Effector CD4-positive, alpha-beta T cell (primary cell): ENCODE data around the gene BRD8.

Source experiments
- DNase-seq: peaks from one replicate; pipeline ENCODE4 v3.0.0-alpha.2; 2020

BRD8 gene

GRCh38 chr5:138095100-138095907 is 83.1 kb downstream of the BRD8 start:
- DNase-seq, result no peak

GRCh38 chr5:138093036-138093435 is 85.4 kb downstream of the BRD8 start:
- no peak for DNase-seq

GRCh38 chr5:138092301-138092700 is 86.1 kb downstream of the BRD8 start:
- no peak for DNase-seq

- no peak for DNase-seq
Observed at GRCh38 chr5:138091685-138092084, 86.7 kb downstream of the BRD8 start.
